RWPE1 (cell line): Measurements from ENCODE around the gene IGFBP1.

Experiments
- CTCF ChIA-PET: fragments of 350-600 bp; sonication (Branson Sonifier 250); formaldehyde crosslinking; extraction: SDS; loops from one replicate; lab custom pipeline; 2021; lab: Yijun Ruan, JAX
- POLR2A ChIA-PET: fragments of 400-600 bp; formaldehyde crosslinking; extraction: SDS; loops from one replicate; lab custom pipeline; 2020; ENCODE audit warnings: antibody characterized with exemption; ENCODE audit not compliant: low non-redundant PET; lab: Yijun Ruan, JAX
- DNase-seq: peaks from one replicate; pipeline ENCODE4 v3.0.0; 2012; ENCODE audit warnings: low spot score
- H3K27ac ChIP-seq: fragments of 450-650 bp; 2 replicates; pipeline ENCODE4 v1.5.1; 2017
- TF ChIP-seq, protein P1 (sequence below): fragments of 450-650 bp; conservative IDR thresholded peaks from 2 replicates; pipeline ENCODE4 v1.5.1; 2017; ENCODE audit warnings: low read depth, mild to moderate bottlenecking

Gene IGFBP1

DNA sequence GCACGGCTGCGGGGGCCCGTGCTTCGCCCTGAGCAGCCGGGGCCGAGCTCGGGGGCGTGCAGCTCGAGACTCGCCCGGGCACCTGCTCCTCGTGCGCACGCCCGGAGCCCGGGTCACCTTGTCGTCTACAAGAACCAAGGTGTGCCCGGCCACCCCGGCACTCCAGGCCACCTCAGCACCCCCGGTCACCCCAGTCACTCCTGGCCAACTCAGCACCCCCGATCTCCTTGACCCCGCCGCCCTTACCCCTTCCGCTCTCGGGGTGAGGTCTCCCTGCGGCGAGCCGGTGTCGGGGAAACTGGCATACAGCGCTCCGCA is 33.1 kb downstream of the IGFBP1 start:
- no peak overlapping the region for H3K27ac ChIP-seq
- CTCF ChIA-PET: interaction anchor here (0.8 to 2.1 kb wide), 3 partner anchors 9 to 1167 kb away, joined by 3 to 7 read pairs (median 3); no protein-coding TSS in a partner anchor
- POLR2A ChIA-PET: no interaction called here
- no peak for DNase-seq
- TF ChIP-seq, protein P1, sequence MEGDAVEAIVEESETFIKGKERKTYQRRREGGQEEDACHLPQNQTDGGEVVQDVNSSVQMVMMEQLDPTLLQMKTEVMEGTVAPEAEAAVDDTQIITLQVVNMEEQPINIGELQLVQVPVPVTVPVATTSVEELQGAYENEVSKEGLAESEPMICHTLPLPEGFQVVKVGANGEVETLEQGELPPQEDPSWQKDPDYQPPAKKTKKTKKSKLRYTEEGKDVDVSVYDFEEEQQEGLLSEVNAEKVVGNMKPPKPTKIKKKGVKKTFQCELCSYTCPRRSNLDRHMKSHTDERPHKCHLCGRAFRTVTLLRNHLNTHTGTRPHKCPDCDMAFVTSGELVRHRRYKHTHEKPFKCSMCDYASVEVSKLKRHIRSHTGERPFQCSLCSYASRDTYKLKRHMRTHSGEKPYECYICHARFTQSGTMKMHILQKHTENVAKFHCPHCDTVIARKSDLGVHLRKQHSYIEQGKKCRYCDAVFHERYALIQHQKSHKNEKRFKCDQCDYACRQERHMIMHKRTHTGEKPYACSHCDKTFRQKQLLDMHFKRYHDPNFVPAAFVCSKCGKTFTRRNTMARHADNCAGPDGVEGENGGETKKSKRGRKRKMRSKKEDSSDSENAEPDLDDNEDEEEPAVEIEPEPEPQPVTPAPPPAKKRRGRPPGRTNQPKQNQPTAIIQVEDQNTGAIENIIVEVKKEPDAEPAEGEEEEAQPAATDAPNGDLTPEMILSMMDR: no peak

- peak; percentile 42 for DNase-seq
- H3K27ac ChIP-seq: no peak overlapping the region
- CTCF ChIA-PET: interaction anchor here (0.6 to 2.4 kb wide), 11 partner anchors 10 to 1305 kb away, joined by 3 to 13 read pairs (median 5); no protein-coding TSS in a partner anchor
- TF ChIP-seq, protein P1: peak; percentile 74
- POLR2A ChIA-PET: no interaction called here
These were observed 33.6 kb downstream of the IGFBP1 start for GRCh38 chr7:45921699-45922519.

GRCh38 chr7:45922810-45923209 is 34.5 kb downstream of the IGFBP1 start:
- no peak overlapping the region for H3K27ac ChIP-seq
- CTCF ChIA-PET: interaction anchor here (0.5 to 2.4 kb wide), 17 partner anchors 12 to 1304 kb away, joined by 3 to 13 read pairs (median 4); no protein-coding TSS in a partner anchor
- TF ChIP-seq, protein P1: no peak
- POLR2A ChIA-PET: no interaction called here
- DNase-seq: no peak

DNA sequence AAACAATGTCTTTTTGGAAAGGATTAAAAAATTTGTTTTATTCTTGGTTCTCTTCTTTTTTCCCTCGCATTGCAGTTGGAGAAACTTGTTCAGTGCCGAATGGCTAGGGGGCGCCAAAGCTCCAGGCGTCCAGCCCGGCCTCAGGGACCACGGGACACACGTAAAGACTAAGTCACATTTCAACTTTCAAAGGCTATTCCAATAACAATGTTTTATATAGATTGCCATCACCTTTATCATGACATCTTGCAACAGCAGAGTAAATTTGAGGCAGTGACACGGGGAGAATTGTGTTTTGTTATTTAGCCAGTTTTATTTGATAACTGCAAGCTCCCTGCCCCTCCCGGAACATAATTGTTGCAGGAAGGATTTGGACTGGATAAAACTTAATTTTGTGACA is 35.0 kb downstream of the IGFBP1 start:
- TF ChIP-seq, protein P1: peak; percentile 92
- DNase-seq: peak; percentile 50
- H3K27ac ChIP-seq: no peak overlapping the region
- POLR2A ChIA-PET: no interaction called here
- CTCF ChIA-PET: interaction anchor here (0.5 to 2.4 kb wide), 18 partner anchors 53 to 1212 kb away, joined by 3 to 11 read pairs (median 4); no protein-coding TSS in a partner anchor

- DNase-seq: no peak
- CTCF ChIA-PET: interaction anchor here (0.6 to 2.4 kb wide), 9 partner anchors 122 to 625 kb away, joined by 3 to 7 read pairs (median 3); no protein-coding TSS in a partner anchor
- POLR2A ChIA-PET: no interaction called here
- peak overlapping the region; percentile 39; the same call in 1 of the 2 replicates for H3K27ac ChIP-seq
- TF ChIP-seq, protein P1: no peak
These were observed 35.5 kb downstream of the IGFBP1 start for GRCh38 chr7:45923818-45924217.

DNA sequence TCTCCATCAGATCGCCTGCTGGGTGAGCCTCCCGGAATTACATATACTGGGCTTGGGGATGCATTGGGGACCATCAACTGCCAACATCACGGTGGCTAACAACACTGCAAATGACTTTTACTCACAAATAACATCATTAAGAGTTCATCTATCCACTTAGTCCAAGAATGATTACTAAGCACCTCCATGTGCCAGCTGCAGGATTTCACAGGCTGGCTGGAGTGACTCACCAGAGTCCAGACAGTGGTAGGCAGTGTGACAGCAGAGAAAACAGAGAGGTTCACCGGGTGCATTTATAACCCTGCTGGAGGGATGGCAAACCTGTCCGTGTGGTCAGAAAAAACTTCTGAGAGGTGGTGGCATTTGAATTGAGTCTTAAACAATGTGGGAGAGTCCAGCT is 36.0 kb downstream of the IGFBP1 start:
- ChIA-PET CTCF (interaction anchor here (0.6 to 2.4 kb wide), 3 partner anchors 121 to 509 kb away, joined by 3 to 7 read pairs (median 3); no protein-coding TSS in a partner anchor), POLR2A (no interaction called here)
- TF ChIP-seq, protein P1: no peak
- peak; percentile 84 for DNase-seq
- peak overlapping the region; percentile 39; the same call in 1 of the 2 replicates for H3K27ac ChIP-seq
